DOHH2 (cell line): ENCODE results near the gene LGR5.

Experiments
- H3F3A ChIP-seq: fragments of 200-600 bp; sonication (generic), shearing (Covaris generic); 2 replicates; pipeline ENCODE4 v1.6.0; 2016; ENCODE audit warnings: antibody characterized with exemption, mild to moderate bottlenecking; ENCODE audit not compliant: control insufficient read depth, insufficient read depth
- H3K27ac ChIP-seq: fragments of 200-600 bp; sonication (generic); 2 replicates; pipeline ENCODE4 v1.5.1; 2014; ENCODE audit warnings: low read depth, mild to moderate bottlenecking, low read length, moderate library complexity
- H3K27me3 ChIP-seq: fragments of 200-600 bp; sonication (generic); 2 replicates; pipeline ENCODE4 v1.6.1; 2014; ENCODE audit warnings: mild to moderate bottlenecking, low read length, mixed read lengths; ENCODE audit not compliant: control insufficient read depth
- H3K36me3 ChIP-seq: fragments of 200-600 bp; sonication (generic); 2 replicates; pipeline ENCODE4 v1.6.1; 2014; ENCODE audit warnings: mild to moderate bottlenecking, low read length, moderate library complexity, mixed read lengths; ENCODE audit not compliant: control insufficient read depth
- H3K4me1 ChIP-seq: fragments of 200-600 bp; sonication (generic); 2 replicates; pipeline ENCODE4 v1.6.1; 2014; ENCODE audit warnings: mild to moderate bottlenecking, low read length, mixed read lengths; ENCODE audit not compliant: control insufficient read depth
- H3K4me2 ChIP-seq: fragments of 200-600 bp; sonication (generic); 2 replicates; pipeline ENCODE4 v1.6.0; 2014; ENCODE audit warnings: mild to moderate bottlenecking, low read length, moderate library complexity
- H3K4me3 ChIP-seq: fragments of 200-600 bp; sonication (generic); 2 replicates; pipeline ENCODE4 v1.5.1; 2014; ENCODE audit warnings: mild to moderate bottlenecking, low read length, mixed read lengths
- H3K79me2 ChIP-seq: fragments of 200-600 bp; sonication (generic); 2 replicates; pipeline ENCODE4 v1.6.1; 2014; ENCODE audit warnings: mild to moderate bottlenecking, low read length, mixed read lengths; ENCODE audit not compliant: control insufficient read depth
- H3K9me2 ChIP-seq: fragments of 200-600 bp; sonication (generic); replicated peaks from 2 replicates; pipeline ENCODE4 v1.6.1; 2014; ENCODE audit warnings: mild to moderate bottlenecking, low read length, mixed read lengths; ENCODE audit not compliant: control insufficient read depth
- H3K9me3 ChIP-seq: fragments of 200-600 bp; sonication (generic); 2 replicates; pipeline ENCODE4 v1.6.1; 2014; ENCODE audit warnings: antibody characterized with exemption, low read length, mixed read lengths; ENCODE audit not compliant: control insufficient read depth, insufficient read depth
- H4K20me1 ChIP-seq: fragments of 200-600 bp; sonication (generic); 2 replicates; pipeline ENCODE4 v1.6.0; 2014; ENCODE audit warnings: low read depth, mild to moderate bottlenecking, antibody characterized with exemption, low read length, moderate library complexity; ENCODE audit not compliant: control insufficient read depth, insufficient read depth
- EZH2phosphoT487 ChIP-seq: fragments of 200-600 bp; sonication (generic); IDR thresholded peaks from 2 replicates; pipeline ENCODE4 v1.6.1; 2017; ENCODE audit warnings: borderline replicate concordance, mild to moderate bottlenecking, antibody characterized with exemption, low read length, moderate library complexity, mixed read lengths
- TF ChIP-seq, protein P1 (sequence below): fragments of 200-600 bp; sonication (generic); IDR thresholded peaks from one replicate; pipeline ENCODE4 v1.5.1; 2014; ENCODE audit warnings: antibody characterized with exemption, mild to moderate bottlenecking, low read depth, low read length; ENCODE audit not compliant: poor library complexity, severe bottlenecking

LGR5 gene

DNA sequence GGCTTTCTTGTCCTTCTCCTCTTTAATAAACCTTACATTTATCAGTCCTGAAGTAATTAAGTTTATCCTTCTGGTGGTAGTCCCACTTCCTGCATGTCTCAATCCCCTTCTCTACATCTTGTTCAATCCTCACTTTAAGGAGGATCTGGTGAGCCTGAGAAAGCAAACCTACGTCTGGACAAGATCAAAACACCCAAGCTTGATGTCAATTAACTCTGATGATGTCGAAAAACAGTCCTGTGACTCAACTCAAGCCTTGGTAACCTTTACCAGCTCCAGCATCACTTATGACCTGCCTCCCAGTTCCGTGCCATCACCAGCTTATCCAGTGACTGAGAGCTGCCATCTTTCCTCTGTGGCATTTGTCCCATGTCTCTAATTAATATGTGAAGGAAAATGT, 144.8 kb downstream of the LGR5 start:
- no peaks in the 10 kb centered on the region; the same call in 1 of the 2 replicates for H4K20me1 ChIP-seq
- no peak overlapping the region for H3K4me2 ChIP-seq
- H3K4me3 ChIP-seq = no peak overlapping the region
- no peak overlapping the region for H3K27ac ChIP-seq
- H3K36me3 ChIP-seq = no peaks in the 10 kb centered on the region
- H3F3A ChIP-seq = no peaks in the 10 kb centered on the region
- no peaks in the 10 kb centered on the region for H3K79me2 ChIP-seq
- no peaks in the 10 kb centered on the region for H3K9me3 ChIP-seq
- H3K27me3 ChIP-seq = no peaks in the 10 kb centered on the region
- TF ChIP-seq, protein P1, sequence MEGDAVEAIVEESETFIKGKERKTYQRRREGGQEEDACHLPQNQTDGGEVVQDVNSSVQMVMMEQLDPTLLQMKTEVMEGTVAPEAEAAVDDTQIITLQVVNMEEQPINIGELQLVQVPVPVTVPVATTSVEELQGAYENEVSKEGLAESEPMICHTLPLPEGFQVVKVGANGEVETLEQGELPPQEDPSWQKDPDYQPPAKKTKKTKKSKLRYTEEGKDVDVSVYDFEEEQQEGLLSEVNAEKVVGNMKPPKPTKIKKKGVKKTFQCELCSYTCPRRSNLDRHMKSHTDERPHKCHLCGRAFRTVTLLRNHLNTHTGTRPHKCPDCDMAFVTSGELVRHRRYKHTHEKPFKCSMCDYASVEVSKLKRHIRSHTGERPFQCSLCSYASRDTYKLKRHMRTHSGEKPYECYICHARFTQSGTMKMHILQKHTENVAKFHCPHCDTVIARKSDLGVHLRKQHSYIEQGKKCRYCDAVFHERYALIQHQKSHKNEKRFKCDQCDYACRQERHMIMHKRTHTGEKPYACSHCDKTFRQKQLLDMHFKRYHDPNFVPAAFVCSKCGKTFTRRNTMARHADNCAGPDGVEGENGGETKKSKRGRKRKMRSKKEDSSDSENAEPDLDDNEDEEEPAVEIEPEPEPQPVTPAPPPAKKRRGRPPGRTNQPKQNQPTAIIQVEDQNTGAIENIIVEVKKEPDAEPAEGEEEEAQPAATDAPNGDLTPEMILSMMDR = no peak
- TF ChIP-seq EZH2phosphoT487 = no peak
- H3K9me2 ChIP-seq = no peaks in the 10 kb centered on the region
- H3K4me1 ChIP-seq = no peaks in the 10 kb centered on the region

DNA sequence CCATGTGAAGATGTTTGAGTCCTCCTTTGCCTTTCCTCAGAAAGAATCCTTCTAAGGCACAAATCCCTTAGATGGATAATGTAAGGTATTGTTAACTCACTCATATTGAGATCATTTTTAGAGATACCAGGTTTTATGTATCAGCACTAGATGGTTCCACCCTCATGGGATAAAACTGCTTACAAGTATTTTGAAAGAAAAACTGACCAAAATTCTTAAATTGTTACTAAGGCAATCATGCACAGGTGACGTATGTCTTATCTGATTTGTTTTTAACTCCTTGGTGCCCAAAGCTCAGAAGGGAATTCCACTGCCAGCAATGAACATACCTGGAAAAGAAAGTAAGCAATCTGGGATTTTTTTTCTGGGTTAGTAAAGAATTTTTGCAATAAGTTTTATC, 145.6 kb downstream of the LGR5 start:
- Histone ChIP-seq H3K36me3 (no peaks in the 10 kb centered on the region), H3K4me1 (no peaks in the 10 kb centered on the region), H3K9me3 (no peaks in the 10 kb centered on the region), H3K4me2 (no peak overlapping the region), H3K27me3 (no peaks in the 10 kb centered on the region), H4K20me1 (no peaks in the 10 kb centered on the region; the same call in 1 of the 2 replicates), H3K27ac (no peak overlapping the region), H3F3A (no peaks in the 10 kb centered on the region), H3K79me2 (no peaks in the 10 kb centered on the region), H3K9me2 (no peaks in the 10 kb centered on the region), H3K4me3 (no peak overlapping the region)
- TF ChIP-seq, protein P1 = no peak
- TF ChIP-seq EZH2phosphoT487 = no peak

DNA sequence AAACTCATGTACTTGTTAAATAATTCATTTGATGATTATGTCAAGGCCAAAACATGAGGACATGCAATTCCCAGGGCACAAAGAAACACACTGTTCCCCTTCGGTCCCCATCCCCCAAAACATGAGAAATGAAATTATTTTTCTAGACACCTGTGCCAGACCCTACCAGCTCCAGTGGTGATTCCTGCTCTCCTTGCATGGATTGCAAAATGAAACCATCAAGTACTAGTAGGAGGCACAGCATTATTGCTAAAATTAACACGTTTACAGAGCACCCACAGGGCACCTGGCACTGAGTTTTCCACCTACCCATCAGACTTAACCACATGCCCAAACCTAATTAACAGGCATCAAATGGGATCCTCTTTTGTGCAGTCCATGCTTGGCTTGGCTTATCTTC, 147.4 kb downstream of the LGR5 start:
- no peak overlapping the region for H3K27ac ChIP-seq

More for the DNA sequence above, 147.4 kb downstream of the LGR5 start:
- Histone ChIP-seq H3F3A (no peaks in the 10 kb centered on the region), H3K4me3 (no peak overlapping the region), H3K27me3 (0 out of 2 replicates have a peak, but pooled peaks cover 3% of the 10 kb centered on the region), H4K20me1 (no peaks in the 10 kb centered on the region; the same call in 1 of the 2 replicates), H3K4me2 (no peak overlapping the region), H3K36me3 (no peaks in the 10 kb centered on the region), H3K79me2 (no peaks in the 10 kb centered on the region), H3K4me1 (no peaks in the 10 kb centered on the region), H3K9me3 (no peaks in the 10 kb centered on the region), H3K9me2 (no peaks in the 10 kb centered on the region)
- no peak for TF ChIP-seq EZH2phosphoT487
- TF ChIP-seq, protein P1 = no peak
